Subcutaneous adipose tissue (tissue), 4 donors: ENCODE data around the gene SMC2. TPM values are rescaled to one million over a fixed set of nuclear protein-coding genes. Genes with fewer than 3 reads are reported as not detected.

Experiments
- CTCF ChIP-seq: fragments of 450-650 bp; IDR thresholded peaks from one replicate; pipeline ENCODE4 v1.5.1; 2016; ENCODE audit warnings: low read depth, mild to moderate bottlenecking, control low read depth, antibody characterized with exemption, moderate library complexity
- total RNA-seq, 4 donors: library from RNA; depleted of rRNA; stranded (reverse); fragments of >200 nt; gene quantifications; one replicate each; pipeline ENCODE4 v1.1.0, GENCODE V29; 2016

The SMC2 gene
- total RNA-seq, 4 donors from 2014 or later, result 8.9 to 10.5 (median 9.5) TPM

GRCh38 chr9:104104360-104104759 is 10.3 kb downstream of the SMC2 start:
- no peak for TF ChIP-seq CTCF

GRCh38 chr9:104107799-104108198 is 13.7 kb downstream of the SMC2 start:
- no peak for TF ChIP-seq CTCF

GRCh38 chr9:104108315-104108714 is 14.2 kb downstream of the SMC2 start:
- no peak for TF ChIP-seq CTCF

- TF ChIP-seq CTCF, result no peak
These were observed 16.4 kb downstream of the SMC2 start for GRCh38 chr9:104110509-104110908.

GRCh38 chr9:104118916-104119315 is 24.8 kb downstream of the SMC2 start:
- TF ChIP-seq CTCF, result no peak

- no peak for TF ChIP-seq CTCF
These were observed 26.9 kb downstream of the SMC2 start for GRCh38 chr9:104121022-104121421.

- TF ChIP-seq CTCF, result no peak
These were observed 44.2 kb downstream of the SMC2 start for GRCh38 chr9:104138243-104138868.
